Activated naive CD8-positive, alpha-beta T cell treated with anti-CD3 and anti-CD28 coated beads, Interleukin-2, amount 50 U/mL, for 24 hours (primary cell): ENCODE measurements around the gene MBD5.
"Not testable (repeated sequence)": the region's sequence is repeated elsewhere in the genome, so short reads cannot be mapped to it uniquely, and the experiment has no call there.

Experiments
- ATAC-seq: fragments of 150-1000 bp; cut with Tn5 transposase; one replicate; pipeline ENCODE4 v1.10.0; 2021
- DNase-seq: peaks from one replicate; pipeline ENCODE4 v3.0.0; 2021
- H3K27ac Mint-ChIP-seq: one replicate; pipeline ENCODE4 v1.8.0; 2021; ENCODE audit warnings: mild to moderate bottlenecking, mixed read lengths
- H3K27me3 Mint-ChIP-seq: one replicate; pipeline ENCODE4 v1.8.0; 2021; ENCODE audit warnings: mixed read lengths
- H3K36me3 Mint-ChIP-seq: one replicate; pipeline ENCODE4 v1.8.0; 2021; ENCODE audit warnings: low read depth, mixed read lengths
- H3K4me1 Mint-ChIP-seq: one replicate; pipeline ENCODE4 v1.8.0; 2021; ENCODE audit warnings: mixed read lengths
- H3K4me3 Mint-ChIP-seq: one replicate; pipeline ENCODE4 v1.8.0; 2021; ENCODE audit warnings: mild to moderate bottlenecking, moderate library complexity, mixed read lengths
- H3K9me3 Mint-ChIP-seq: one replicate; pipeline ENCODE4 v1.8.0; 2021; ENCODE audit warnings: mixed read lengths

Gene MBD5

GRCh38 chr2:148021059-148021861 lies at the start of gene MBD5:
TSS of gene MBD5 (plus strand) at chr2:148021091.
- H3K27me3 Mint-ChIP-seq, result no peaks in the 10 kb centered on the region
- ATAC-seq (peak; percentile 47), DNase-seq (peak; percentile 47)

GRCh38 chr2:147976102-147976501 lies 44.8 kb upstream of the MBD5 start:
- no peak for DNase-seq
- H3K27me3 Mint-ChIP-seq, result no peaks in the 10 kb centered on the region
- peaks cover 13% of the 10 kb centered on the region for H3K4me1 Mint-ChIP-seq
- peaks cover 32% of the 10 kb centered on the region for H3K36me3 Mint-ChIP-seq
- no peak overlapping the region for H3K27ac Mint-ChIP-seq
- no peak for ATAC-seq
- peaks cover 16% of the 10 kb centered on the region for H3K9me3 Mint-ChIP-seq
- no peak overlapping the region for H3K4me3 Mint-ChIP-seq

More at GRCh38 chr2:148021059-148021861, at the start of gene MBD5:
- H3K4me3 Mint-ChIP-seq, result peak within 1 kb of the TSS; percentile 98
- H3K4me1 Mint-ChIP-seq, result peaks cover 56% of the 10 kb centered on the region
- H3K36me3 Mint-ChIP-seq, result peaks cover 12% of the 10 kb centered on the region
- H3K9me3 Mint-ChIP-seq, result no peaks in the 10 kb centered on the region
- H3K27ac Mint-ChIP-seq, result peak within 1 kb of the TSS; percentile 94

GRCh38 chr2:147977679-147978078 lies 43.2 kb upstream of the MBD5 start:
- DNase-seq, result no peak
- ATAC-seq, result no peak

GRCh38 chr2:147980940-147981528 lies 39.9 kb upstream of the MBD5 start:
- H3K4me1 Mint-ChIP-seq, result peaks cover 22% of the 10 kb centered on the region
- no peak for ATAC-seq
- peaks cover 16% of the 10 kb centered on the region for H3K9me3 Mint-ChIP-seq
- no peaks in the 10 kb centered on the region for H3K27me3 Mint-ChIP-seq
- H3K27ac Mint-ChIP-seq, result no peak overlapping the region
- peaks cover 32% of the 10 kb centered on the region for H3K36me3 Mint-ChIP-seq
- H3K4me3 Mint-ChIP-seq, result no peak overlapping the region
- no peak for DNase-seq

More at GRCh38 chr2:147977679-147978078, 43.2 kb upstream of the MBD5 start:
- H3K9me3 Mint-ChIP-seq, result peaks cover 16% of the 10 kb centered on the region
- no peak overlapping the region for H3K27ac Mint-ChIP-seq
- peaks cover 31% of the 10 kb centered on the region for H3K36me3 Mint-ChIP-seq
- H3K27me3 Mint-ChIP-seq, result no peaks in the 10 kb centered on the region
- peaks cover 16% of the 10 kb centered on the region for H3K4me1 Mint-ChIP-seq
- no peak overlapping the region for H3K4me3 Mint-ChIP-seq

GRCh38 chr2:147989102-147989501 lies 31.8 kb upstream of the MBD5 start:
- ATAC-seq (no peak), DNase-seq (no peak)
- Mint-ChIP-seq H3K4me1 (peaks cover 13% of the 10 kb centered on the region), H3K36me3 (peaks cover 4% of the 10 kb centered on the region), H3K27me3 (no peaks in the 10 kb centered on the region), H3K9me3 (no peaks in the 10 kb centered on the region), H3K27ac (no peak overlapping the region), H3K4me3 (no peak overlapping the region)

- peaks cover 10% of the 10 kb centered on the region for H3K36me3 Mint-ChIP-seq
- DNase-seq (no peak), ATAC-seq (peak; percentile 40)
- H3K4me1 Mint-ChIP-seq, result peaks cover 18% of the 10 kb centered on the region
- no peak overlapping the region for H3K4me3 Mint-ChIP-seq
- no peak overlapping the region for H3K27ac Mint-ChIP-seq
- H3K27me3 Mint-ChIP-seq, result no peaks in the 10 kb centered on the region
- no peaks in the 10 kb centered on the region for H3K9me3 Mint-ChIP-seq
Measured at GRCh38 chr2:147989809-147990403, 31.0 kb upstream of the MBD5 start.

GRCh38 chr2:147994965-147995364 lies 25.9 kb upstream of the MBD5 start:
- DNase-seq, ATAC-seq, H3K4me3 Mint-ChIP-seq, H3K27ac Mint-ChIP-seq, H3K9me3 Mint-ChIP-seq, H3K27me3 Mint-ChIP-seq: not testable (repeated sequence)
- Mint-ChIP-seq H3K36me3 (peaks cover 29% of the 10 kb centered on the region), H3K4me1 (peaks cover 33% of the 10 kb centered on the region)

- H3K4me3 Mint-ChIP-seq, result no peak overlapping the region
- peaks cover 9% of the 10 kb centered on the region for H3K9me3 Mint-ChIP-seq
- no peaks in the 10 kb centered on the region for H3K27me3 Mint-ChIP-seq
- H3K27ac Mint-ChIP-seq, result no peak overlapping the region
- ATAC-seq, result no peak
- H3K36me3 Mint-ChIP-seq, result peaks cover 32% of the 10 kb centered on the region
- peaks cover 37% of the 10 kb centered on the region for H3K4me1 Mint-ChIP-seq
- no peak for DNase-seq
Measured at GRCh38 chr2:147996828-147997227, 24.1 kb upstream of the MBD5 start.

- H3K4me1 Mint-ChIP-seq, result peaks cover 28% of the 10 kb centered on the region
- peak overlapping the region; percentile 50 for H3K27ac Mint-ChIP-seq
- peaks cover 40% of the 10 kb centered on the region for H3K36me3 Mint-ChIP-seq
- no peak for DNase-seq
- H3K27me3 Mint-ChIP-seq, result no peaks in the 10 kb centered on the region
- peaks cover 23% of the 10 kb centered on the region for H3K9me3 Mint-ChIP-seq
- no peak overlapping the region for H3K4me3 Mint-ChIP-seq
- ATAC-seq, result no peak
Measured at GRCh38 chr2:147998203-147998602, 22.7 kb upstream of the MBD5 start.

- no peak for DNase-seq
- Mint-ChIP-seq H3K36me3 (peaks cover 48% of the 10 kb centered on the region), H3K4me3 (no peak overlapping the region), H3K27ac (no peak overlapping the region), H3K27me3 (no peaks in the 10 kb centered on the region), H3K4me1 (peaks cover 29% of the 10 kb centered on the region), H3K9me3 (peaks cover 32% of the 10 kb centered on the region)
- ATAC-seq, result no peak
Measured at GRCh38 chr2:147999126-147999525, 21.8 kb upstream of the MBD5 start.

- Mint-ChIP-seq H3K27me3 (no peaks in the 10 kb centered on the region), H3K27ac (no peak overlapping the region), H3K4me3 (no peak overlapping the region), H3K9me3 (peaks cover 36% of the 10 kb centered on the region), H3K36me3 (peaks cover 49% of the 10 kb centered on the region), H3K4me1 (peaks cover 27% of the 10 kb centered on the region)
- ATAC-seq (no peak), DNase-seq (no peak)
Measured at GRCh38 chr2:148000095-148000494, 20.8 kb upstream of the MBD5 start.

- Mint-ChIP-seq H3K4me1 (peaks cover 27% of the 10 kb centered on the region), H3K9me3 (peaks cover 37% of the 10 kb centered on the region), H3K36me3 (peaks cover 48% of the 10 kb centered on the region)
- DNase-seq, H3K27ac Mint-ChIP-seq, H3K4me3 Mint-ChIP-seq, H3K27me3 Mint-ChIP-seq, ATAC-seq: not testable (repeated sequence)
Measured at GRCh38 chr2:148002420-148002819, 18.5 kb upstream of the MBD5 start.

- Mint-ChIP-seq H3K4me1 (peaks cover 19% of the 10 kb centered on the region), H3K27ac (no peak overlapping the region), H3K4me3 (no peak overlapping the region), H3K9me3 (peaks cover 55% of the 10 kb centered on the region), H3K36me3 (peaks cover 52% of the 10 kb centered on the region), H3K27me3 (no peaks in the 10 kb centered on the region)
- ATAC-seq (no peak), DNase-seq (no peak)
Measured at GRCh38 chr2:148006249-148007007, 14.5 kb upstream of the MBD5 start.

- Mint-ChIP-seq H3K4me3 (no peak overlapping the region), H3K9me3 (peaks cover 46% of the 10 kb centered on the region), H3K4me1 (peaks cover 26% of the 10 kb centered on the region), H3K27ac (no peak overlapping the region), H3K27me3 (no peaks in the 10 kb centered on the region), H3K36me3 (peaks cover 50% of the 10 kb centered on the region)
- DNase-seq, result no peak
- no peak for ATAC-seq
Measured at GRCh38 chr2:148007219-148007900, 13.5 kb upstream of the MBD5 start.
